Skeletal muscle tissue (tissue), 4 donors: ENCODE results near the gene METTL8. TPM values are rescaled to one million over a fixed set of nuclear protein-coding genes. Genes with fewer than 3 reads are reported as not detected.
A peak's percentile ranks its signal among the peaks of the same experiment; 100 is the strongest.

Source experiments
- H3K27ac ChIP-seq: one replicate; pipeline ENCODE4 v1.7.0; 2013; ENCODE audit warnings: mild to moderate bottlenecking, low read depth, low read length, inconsistent platforms
- H3K27me3 ChIP-seq, 3 donors: one replicate each; pipeline ENCODE4 v1.7.0; 2013; ENCODE audit warnings: low read length in 3 of 3; ENCODE audit not compliant: control insufficient read depth in 3 of 3, insufficient read depth in 3 of 3
- H3K36me3 ChIP-seq, 3 donors: one replicate each; pipeline ENCODE4 v1.7.0; 2013; ENCODE audit warnings: low read length in 3 of 3; ENCODE audit not compliant: control insufficient read depth in 3 of 3, insufficient read depth in 3 of 3
- H3K4me1 ChIP-seq, 3 donors: one replicate each; pipeline ENCODE4 v1.7.0; 2013; ENCODE audit warnings: low read length in 3 of 3, mild to moderate bottlenecking in 3 of 3; ENCODE audit not compliant: control insufficient read depth in 3 of 3, insufficient read depth in 3 of 3
- H3K4me3 ChIP-seq, 3 donors: one replicate each; pipeline ENCODE4 v1.7.0; 2013; ENCODE audit warnings: low read length in 3 of 3
- H3K9ac ChIP-seq, 3 donors: one replicate each; pipeline ENCODE4 v1.7.0; 2013; ENCODE audit warnings: low read length in 3 of 3, mild to moderate bottlenecking in 3 of 3, moderate library complexity in 2 of 3, low read depth in 1 of 3
- H3K9me3 ChIP-seq, 3 donors: one replicate each; pipeline ENCODE4 v1.7.0; 2013; ENCODE audit warnings: low read length in 3 of 3; ENCODE audit not compliant: control insufficient read depth in 3 of 3
- total RNA-seq: library from RNA; depleted of rRNA; stranded (reverse); fragments of >200 nt; gene quantifications from one replicate; pipeline ENCODE4 v1.2.3, GENCODE V29; 2014
- donor health status: Osteomylitis.

Gene METTL8
- total RNA-seq, 1 donor from 2014 or later: 8.4 TPM

- no peaks in the 10 kb centered on the region for H3K27me3 ChIP-seq
- H3K4me3 ChIP-seq: no peak overlapping the region
- H3K4me1 ChIP-seq: no peaks in the 10 kb centered on the region
- no peaks in the 10 kb centered on the region for H3K9me3 ChIP-seq
- H3K9ac ChIP-seq: no peak overlapping the region
- peaks cover 0 to 9% (median 0%) of the 10 kb centered on the region in 3 donors for H3K36me3 ChIP-seq
- no peak overlapping the region for H3K27ac ChIP-seq
Measured at GRCh38 chr2:171459498-171459897, 25.7 kb upstream of the METTL8 start.

GRCh38 chr2:171452773-171453172 lies 19.0 kb upstream of the METTL8 start:
- no peaks in the 10 kb centered on the region for H3K9me3 ChIP-seq
- no peak overlapping the region for H3K4me3 ChIP-seq
- H3K36me3 ChIP-seq: peaks cover 7 to 24% (median 11%) of the 10 kb centered on the region in 3 donors
- H3K27me3 ChIP-seq: no peaks in the 10 kb centered on the region
- no peaks in the 10 kb centered on the region for H3K4me1 ChIP-seq
- H3K27ac ChIP-seq: no peak overlapping the region
- H3K9ac ChIP-seq: no peak overlapping the region

GRCh38 chr2:171451074-171451473 lies 17.3 kb upstream of the METTL8 start:
- Histone ChIP-seq H3K9me3 (no peaks in the 10 kb centered on the region), H3K36me3 (peaks cover 11 to 24% (median 16%) of the 10 kb centered on the region in 3 donors), H3K27me3 (no peaks in the 10 kb centered on the region), H3K27ac (no peak overlapping the region), H3K4me3 (no peak overlapping the region), H3K4me1 (no peaks in the 10 kb centered on the region), H3K9ac (no peak overlapping the region)

- no peak overlapping the region for H3K4me3 ChIP-seq
- no peak overlapping the region for H3K9ac ChIP-seq
- peaks cover 11 to 31% (median 13%) of the 10 kb centered on the region in 3 donors for H3K36me3 ChIP-seq
- no peaks in the 10 kb centered on the region for H3K9me3 ChIP-seq
- H3K27me3 ChIP-seq: no peaks in the 10 kb centered on the region
- no peaks in the 10 kb centered on the region for H3K4me1 ChIP-seq
- no peak overlapping the region for H3K27ac ChIP-seq
Measured at GRCh38 chr2:171447675-171448074, 13.9 kb upstream of the METTL8 start.

- no peak overlapping the region for H3K9ac ChIP-seq
- H3K4me1 ChIP-seq: no peaks in the 10 kb centered on the region
- H3K27ac ChIP-seq: no peak overlapping the region
- no peaks in the 10 kb centered on the region for H3K9me3 ChIP-seq
- no peaks in the 10 kb centered on the region for H3K27me3 ChIP-seq
- no peak overlapping the region for H3K4me3 ChIP-seq
- H3K36me3 ChIP-seq: peaks cover 18 to 33% (median 20%) of the 10 kb centered on the region in 3 donors
Measured at GRCh38 chr2:171441470-171441869, 7.7 kb upstream of the METTL8 start.

- Histone ChIP-seq H3K4me1 (peaks cover 10 to 17% (median 11%) of the 10 kb centered on the region in 3 donors), H3K9ac (no peak overlapping the region), H3K27ac (no peak overlapping the region), H3K36me3 (peaks cover 15 to 24% (median 16%) of the 10 kb centered on the region in 3 donors), H3K9me3 (no peaks in the 10 kb centered on the region), H3K4me3 (no peak overlapping the region), H3K27me3 (no peaks in the 10 kb centered on the region)
Measured at GRCh38 chr2:171436307-171436706, 2.5 kb upstream of the METTL8 start.

GRCh38 chr2:171434013-171434989 lies 511 bp upstream of the METTL8 start, which contains the start of gene DCAF17:
Gene DCAF17 (plus strand): TSS chr2:171434226. CDS start chr2:171434578, 352 bp downstream.
- H3K36me3 ChIP-seq: peaks cover 8 to 9% (median 8%) of the 10 kb centered on the region in 3 donors
- H3K4me1 ChIP-seq: peaks cover 10 to 17% (median 11%) of the 10 kb centered on the region in 3 donors
- peak within 1 kb of the TSS; percentile 79 to 92 (median 88) for H3K9ac ChIP-seq
- H3K4me3 ChIP-seq: peak within 1 kb of the TSS; percentile 90 to 95 (median 90)
- no peaks in the 10 kb centered on the region for H3K27me3 ChIP-seq
- H3K27ac ChIP-seq: peak within 1 kb of the TSS; percentile 88
- H3K9me3 ChIP-seq: no peaks in the 10 kb centered on the region

- Histone ChIP-seq H3K27ac (peak overlapping the region; percentile 88), H3K9me3 (no peaks in the 10 kb centered on the region), H3K9ac (peak overlapping the region; percentile 79 to 92 (median 88)), H3K27me3 (no peaks in the 10 kb centered on the region), H3K4me1 (peaks cover 10 to 17% (median 11%) of the 10 kb centered on the region in 3 donors), H3K4me3 (peak overlapping the region; percentile 90 to 95 (median 90)), H3K36me3 (peaks cover 6 to 8% (median 8%) of the 10 kb centered on the region in 3 donors)
Measured at GRCh38 chr2:171432969-171433762, 624 bp downstream of the METTL8 start.

- H3K36me3 ChIP-seq: peaks cover 4 to 7% (median 6%) of the 10 kb centered on the region in 3 donors
- H3K4me3 ChIP-seq: no peak overlapping the region
- no peak overlapping the region for H3K27ac ChIP-seq
- H3K9ac ChIP-seq: no peak overlapping the region
- no peaks in the 10 kb centered on the region for H3K9me3 ChIP-seq
- peaks cover 10 to 17% (median 11%) of the 10 kb centered on the region in 3 donors for H3K4me1 ChIP-seq
- no peaks in the 10 kb centered on the region for H3K27me3 ChIP-seq
Measured at GRCh38 chr2:171432206-171432968, 1.4 kb downstream of the METTL8 start.
